Mammary epithelial cell (primary cell): ENCODE data around the gene TUBD1.

Experiments used
- CTCF ChIP-seq, 2 donors: IDR thresholded peaks in 1 of 2; conservative IDR thresholded peaks in 1 of 2; 2 replicates each; pipeline ENCODE4 v1.5.1; 2011 to 2012; ENCODE audit warnings: inconsistent platforms in 2 of 2, low read length in 2 of 2, mild to moderate bottlenecking in 2 of 2, control low read depth in 1 of 2, low read depth in 1 of 2; ENCODE audit not compliant: insufficient read depth in 1 of 2; ENCODE audit errors: extremely low read depth in 1 of 2
- EZH2 ChIP-seq: IDR thresholded peaks from 2 replicates; pipeline ENCODE4 v1.6.1; 2012; ENCODE audit warnings: low read length, inconsistent platforms, borderline replicate concordance

GRCh38 chr17:59888145-59888750 lies 4.5 kb downstream of the TUBD1 start:
- TF ChIP-seq EZH2 (no peak), CTCF (conservative IDR thresholded peaks at IDR 0.05 in 1 of 2, IDR thresholded peaks at IDR 0.05 in 1 of 2; ENCODE audit: extremely low read depth in 1 of 2, insufficient read depth in 1 of 2, low read depth in 1 of 2, low read length in 2 of 2) (no peak)
